Putamen (tissue), 1 donor: ENCODE data around the gene MYLK.

Experiments used
- DNase-seq: peaks from one replicate; pipeline ENCODE4 v3.0.0-alpha.2; 2016; ENCODE audit warnings: low spot score

Gene MYLK

GRCh38 chr3:123821920-123822319 is 62.2 kb downstream of the MYLK start:
- no peak for DNase-seq

- no peak for DNase-seq
Measured at GRCh38 chr3:123819949-123820348, 64.2 kb downstream of the MYLK start.

- no peak for DNase-seq
Measured at GRCh38 chr3:123818921-123819429, 65.2 kb downstream of the MYLK start.

- DNase-seq: no peak
Measured at GRCh38 chr3:123818324-123818920, 65.7 kb downstream of the MYLK start.

GRCh38 chr3:123817413-123817812 is 66.7 kb downstream of the MYLK start:
- no peak for DNase-seq

GRCh38 chr3:123816673-123817207 is 67.4 kb downstream of the MYLK start:
- no peak for DNase-seq

- DNase-seq: no peak
Measured at GRCh38 chr3:123815981-123816380, 68.2 kb downstream of the MYLK start.

GRCh38 chr3:123813876-123814275 is 70.3 kb downstream of the MYLK start:
- no peak for DNase-seq

GRCh38 chr3:123809597-123809996 is 74.5 kb downstream of the MYLK start:
- DNase-seq: no peak

GRCh38 chr3:123808812-123809211 is 75.3 kb downstream of the MYLK start:
- DNase-seq: no peak

GRCh38 chr3:123807820-123808219 is 76.3 kb downstream of the MYLK start:
- DNase-seq: no peak

GRCh38 chr3:123805504-123805903 is 78.6 kb downstream of the MYLK start:
- no peak for DNase-seq

GRCh38 chr3:123805101-123805500 is 79.0 kb downstream of the MYLK start:
- DNase-seq: no peak

- no peak for DNase-seq
Measured at GRCh38 chr3:123804676-123805075, 79.5 kb downstream of the MYLK start.

GRCh38 chr3:123803521-123803920 is 80.6 kb downstream of the MYLK start:
- no peak for DNase-seq

GRCh38 chr3:123802007-123802625 is 82.0 kb downstream of the MYLK start:
- DNase-seq: no peak

- no peak for DNase-seq
Measured at GRCh38 chr3:123801474-123801873, 82.7 kb downstream of the MYLK start.

GRCh38 chr3:123800362-123800682 is 83.8 kb downstream of the MYLK start:
- no peak for DNase-seq

GRCh38 chr3:123799544-123800361 is 84.4 kb downstream of the MYLK start:
- no peak for DNase-seq

- DNase-seq: no peak
Measured at GRCh38 chr3:123798550-123798949, 85.6 kb downstream of the MYLK start.

GRCh38 chr3:123795471-123796251 is 88.5 kb downstream of the MYLK start:
- no peak for DNase-seq

- DNase-seq: no peak
Measured at GRCh38 chr3:123793425-123793824, 90.7 kb downstream of the MYLK start.
